Measurements from ENCODE around the gene CSF1.

DNA sequence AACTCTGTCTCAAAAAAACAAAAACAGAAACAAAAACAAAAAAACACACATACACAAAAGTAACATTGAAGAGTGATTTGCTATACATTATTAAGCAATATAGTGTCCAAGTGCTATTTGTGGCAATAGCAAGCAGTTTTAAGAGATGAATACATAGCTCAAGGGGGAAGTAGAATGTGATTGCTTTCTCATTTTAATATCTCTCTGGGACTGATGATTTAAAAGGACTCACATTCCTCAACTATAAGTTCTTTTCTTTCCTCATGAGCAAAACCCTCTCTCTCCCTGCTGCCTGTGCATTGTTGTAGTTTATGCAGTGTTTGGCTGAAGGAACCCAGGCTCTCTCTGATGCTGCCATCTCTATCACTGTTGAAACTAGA is 47.0 kb upstream of the CSF1 start:
- TF ChIP-seq CTCF (IDR thresholded peaks at IDR 0.05), result no peak
- no peak for TF ChIP-seq POLR2A (IDR thresholded peaks at IDR 0.05)

Data from thyroid gland (tissue), 4 donors.